Sigmoid colon (tissue), 7 donors: ENCODE data around the gene HDAC6. TPM values are rescaled to one million over a fixed set of nuclear protein-coding genes. Genes with fewer than 3 reads are reported as not detected.

ENCODE experiments used
- DNase-seq: peaks from one replicate; pipeline ENCODE4 v3.0.0-alpha.2; 2019
- H3K27ac ChIP-seq, 4 donors: fragments of 200-600 bp; sonication (generic); one replicate each; pipeline ENCODE4 v1.5.1; 2016 to 2019; ENCODE audit warnings: mild to moderate bottlenecking in 1 of 4
- H3K27me3 ChIP-seq, 3 donors: fragments of 200-600 bp; sonication (generic); one replicate each; pipeline ENCODE4 v1.5.1; 2019; ENCODE audit warnings: mild to moderate bottlenecking in 1 of 3
- H3K36me3 ChIP-seq, 4 donors: fragments of 200-600 bp; sonication (generic); one replicate each; pipeline ENCODE4 v1.5.1; 2016 to 2019
- H3K4me1 ChIP-seq, 4 donors: fragments of 200-600 bp; sonication (generic); one replicate each; pipeline ENCODE4 v1.5.1; 2017 to 2019
- H3K4me3 ChIP-seq, 4 donors: fragments of 200-600 bp; sonication (generic); one replicate each; pipeline ENCODE4 v1.5.1; 2017 to 2019; ENCODE audit warnings: mild to moderate bottlenecking in 2 of 4, moderate library complexity in 1 of 4
- H3K9me3 ChIP-seq, 4 donors: fragments of 200-600 bp in 3 of 4; sonication (generic) in 3 of 4; one replicate each; pipeline versions ENCODE4 v1.5.1 to v1.6.1; 2013 to 2019
- CTCF ChIP-seq, 4 experiments: fragments of 450-650 bp in 3 of 4; fragments of 200-600 bp in 1 of 4; IDR thresholded peaks; one replicate each; pipeline ENCODE4 v1.5.1; 2016 to 2019; ENCODE audit warnings: antibody characterized with exemption in 4 of 4, mild to moderate bottlenecking in 3 of 4, moderate library complexity in 2 of 4
- EP300 ChIP-seq, 4 donors: sonication (generic); formaldehyde crosslinking; IDR thresholded peaks; one replicate each; pipeline ENCODE4 v1.6.1; 2017; ENCODE audit warnings: antibody characterized with exemption in 4 of 4
- POLR2A ChIP-seq, 2 donors: fragments of 450-650 bp; IDR thresholded peaks; one replicate each; pipeline ENCODE4 v1.6.1; 2016; ENCODE audit warnings: antibody characterized with exemption in 2 of 2, mild to moderate bottlenecking in 2 of 2, moderate library complexity in 2 of 2
- POLR2AphosphoS5 ChIP-seq, 4 donors: sonication (generic); formaldehyde crosslinking; IDR thresholded peaks; one replicate each; pipeline ENCODE4 v1.6.1; 2017; ENCODE audit warnings: antibody characterized with exemption in 4 of 4
- WGBS, 2 donors: extraction: QIAGEN DNeasy Blood & Tissue Kit; methylation state at CpG; one replicate each; pipeline ENCODE4 v1.1.7; 2013; 5-methylcytosine and 5-hydroxymethylcytosine counted together
- intact Hi-C: fragments of 100-400 bp; cut with DNase I; formaldehyde crosslinking; loops from one replicate; pipeline ENCODE4 v1.15.1; 2023
- polyA plus RNA-seq, 3 donors: library from polyadenylated mRNA; stranded (reverse); fragments of 200-250 nt; gene quantifications; one replicate each; pipeline ENCODE4 v1.2.3, GENCODE V29; 2013
- total RNA-seq, 4 donors: library from RNA; depleted of rRNA; stranded (reverse); fragments of >200 nt; gene quantifications; one replicate each; pipeline ENCODE4 v1.1.0, GENCODE V29; 2016
- donor health status: healthy with polysubstance abuse.
- donor health status: Bipolar disorder and iron deficiency.
- donor health status: healthy.

The HDAC6 gene
- total and polyA plus RNA-seq, 7 donors = 22.2 to 110 (median 51.8) TPM

GRCh38 chrX:48784726-48785125, 17.1 kb upstream of the HDAC6 start:
- no peaks in the 10 kb centered on the region for H3K4me1 ChIP-seq
- intact Hi-C loops = no loop called here
- no peaks in the 10 kb centered on the region for H3K9me3 ChIP-seq
- TF ChIP-seq EP300 (IDR thresholded peaks at IDR 0.05) = no peak
- no peak for TF ChIP-seq POLR2A (IDR thresholded peaks at IDR 0.05)
- no peak for TF ChIP-seq CTCF (IDR thresholded peaks at IDR 0.05)
- no peak for TF ChIP-seq POLR2AphosphoS5 (IDR thresholded peaks at IDR 0.05)
- H3K27ac ChIP-seq = no peak overlapping the region
- DNase-seq = no peak
- no peaks in the 10 kb centered on the region for H3K27me3 ChIP-seq
- no peaks in the 10 kb centered on the region for H3K36me3 ChIP-seq
- WGBS, 2 donors = 46 to 59% methylated on average over 3 of the region's 3 CpGs
- no peak overlapping the region for H3K4me3 ChIP-seq

- Histone ChIP-seq H3K4me1 (no peaks in the 10 kb centered on the region), H3K4me3 (no peak overlapping the region), H3K9me3 (no peaks in the 10 kb centered on the region), H3K36me3 (no peaks in the 10 kb centered on the region), H3K27ac (no peak overlapping the region), H3K27me3 (no peaks in the 10 kb centered on the region)
- no peak for TF ChIP-seq CTCF (IDR thresholded peaks at IDR 0.05)
- TF ChIP-seq POLR2A (IDR thresholded peaks at IDR 0.05) = no peak
- TF ChIP-seq EP300 (IDR thresholded peaks at IDR 0.05) = no peak
- TF ChIP-seq POLR2AphosphoS5 (IDR thresholded peaks at IDR 0.05) = no peak
- no peak for DNase-seq
- intact Hi-C loops = no loop called here
- 75 to 83% methylated on average over 1 of the region's 1 CpG for WGBS, 2 donors
Measured at GRCh38 chrX:48785186-48785539, 16.7 kb upstream of the HDAC6 start.

GRCh38 chrX:48785540-48786214, 16.2 kb upstream of the HDAC6 start:
- no peaks in the 10 kb centered on the region for H3K27me3 ChIP-seq
- intact Hi-C loops = no loop called here
- no peak overlapping the region for H3K27ac ChIP-seq
- no peak for TF ChIP-seq CTCF (IDR thresholded peaks at IDR 0.05)
- no peak for TF ChIP-seq POLR2AphosphoS5 (IDR thresholded peaks at IDR 0.05)
- TF ChIP-seq EP300 (IDR thresholded peaks at IDR 0.05) = no peak
- TF ChIP-seq POLR2A (IDR thresholded peaks at IDR 0.05) = no peak
- no peaks in the 10 kb centered on the region for H3K36me3 ChIP-seq
- no peaks in the 10 kb centered on the region for H3K9me3 ChIP-seq
- H3K4me3 ChIP-seq = no peak overlapping the region
- H3K4me1 ChIP-seq = no peaks in the 10 kb centered on the region
- WGBS, 2 donors = 85 to 86% methylated on average over 16 of the region's 16 CpGs
- no peak for DNase-seq

- Histone ChIP-seq H3K4me3 (no peak within 1 kb of the TSS), H3K4me1 (no peaks in the 10 kb centered on the region), H3K27me3 (no peaks in the 10 kb centered on the region), H3K27ac (no peak within 1 kb of the TSS), H3K36me3 (no peaks in the 10 kb centered on the region), H3K9me3 (no peaks in the 10 kb centered on the region)
- intact Hi-C loops = no loop called here
- 66 to 77% methylated on average over 7 of the region's 7 CpGs for WGBS, 2 donors
- no peak for DNase-seq
- TF ChIP-seq CTCF (IDR thresholded peaks at IDR 0.05) (no peak), POLR2A (IDR thresholded peaks at IDR 0.05) (no peak), POLR2AphosphoS5 (IDR thresholded peaks at IDR 0.05) (no peak), EP300 (IDR thresholded peaks at IDR 0.05) (no peak)
Measured at GRCh38 chrX:48786341-48786800, 15.5 kb upstream of the HDAC6 start, which contains the start of gene GATA1. GATA1 (plus strand) TSS chrX:48786590; CDS start chrX:48791110, 4,520 bp downstream.
